K562 (cell line): ENCODE results near the gene SRSF11. TPM values are rescaled to one million over a fixed set of nuclear protein-coding genes. Genes with fewer than 3 reads are reported as not detected.

Experiments used
- CXXC5 ChIP-seq: fragments of 250-450 bp; sonication (Bioruptor Pico); IDR thresholded peaks from 2 replicates; pipeline ENCODE4 v1.8.0; 2022; ENCODE audit warnings: inconsistent platforms, mild to moderate bottlenecking, moderate library complexity
- ILF3 ChIP-seq: fragments of 450-650 bp; IDR thresholded peaks from 2 replicates; pipeline ENCODE4 v1.6.1; 2018; ENCODE audit warnings: antibody characterized with exemption, mild to moderate bottlenecking, moderate library complexity, borderline replicate concordance
- MBD2 ChIP-seq: sonication (generic); IDR thresholded peaks from 2 replicates; pipeline ENCODE4 v1.6.1; 2016; ENCODE audit warnings: low read depth, borderline replicate concordance
- NFATC3 ChIP-seq: fragments of 450-650 bp; IDR thresholded peaks from 2 replicates; pipeline ENCODE4 v1.6.1; 2017; ENCODE audit warnings: mild to moderate bottlenecking
- NFRKB ChIP-seq: fragments of 450-650 bp; IDR thresholded peaks from 2 replicates; pipeline ENCODE4 v1.6.1; 2016; ENCODE audit warnings: low read depth
- NR2F6 ChIP-seq: fragments of 450-650 bp; formaldehyde crosslinking; IDR thresholded peaks from 2 replicates; pipeline ENCODE4 v1.4.0; 2020; ENCODE audit warnings: mild to moderate bottlenecking
- PHF21A ChIP-seq: fragments of 450-650 bp; IDR thresholded peaks from 2 replicates; pipeline ENCODE4 v1.6.1; 2017; ENCODE audit warnings: low read depth, borderline replicate concordance
- POLR2B ChIP-seq: fragments of 450-650 bp; IDR thresholded peaks from 2 replicates; pipeline ENCODE4 v1.6.1; 2018; ENCODE audit warnings: low read depth; ENCODE audit not compliant: partially characterized antibody
- POLR3A ChIP-seq: IDR thresholded peaks from 2 replicates; pipeline ENCODE4 v1.6.1; 2011; ENCODE audit warnings: borderline replicate concordance, mild to moderate bottlenecking, moderate library complexity; ENCODE audit not compliant: insufficient read length, insufficient read depth; ENCODE audit errors: extremely low read depth
- RB1 ChIP-seq: fragments of 450-650 bp; IDR thresholded peaks from 2 replicates; pipeline ENCODE4 v1.6.1; 2017; ENCODE audit warnings: low read depth, mild to moderate bottlenecking
- RBM34 ChIP-seq: fragments of 200-400 bp; formaldehyde crosslinking; IDR thresholded peaks from 2 replicates; pipeline ENCODE4 v1.6.1; 2018; ENCODE audit warnings: low read length, borderline replicate concordance; ENCODE audit not compliant: insufficient read depth
- SAFB2 ChIP-seq: fragments of 200-400 bp; formaldehyde crosslinking; IDR thresholded peaks from 2 replicates; pipeline ENCODE4 v1.6.1; 2018; ENCODE audit warnings: borderline replicate concordance, low read length, low read depth, moderate library complexity; ENCODE audit not compliant: severe bottlenecking
- SMC3 ChIP-seq: conservative IDR thresholded peaks from 2 replicates; pipeline ENCODE4 v1.6.1; 2011; ENCODE audit warnings: low read depth, low read length, improper control_type of control experiment; ENCODE audit not compliant: insufficient read depth
- SP1 ChIP-seq: sonication (generic); formaldehyde crosslinking; IDR thresholded peaks from 2 replicates; pipeline ENCODE4 v1.8.1; 2022; ENCODE audit warnings: mild to moderate bottlenecking, missing genetic modification reagents
- TBP ChIP-seq: optimal IDR thresholded peaks from 2 replicates; pipeline ENCODE3; 2011; ENCODE audit warnings: low read depth, low read length, improper control_type of control experiment
- TOE1 ChIP-seq, 2 experiments: fragments of 450-650 bp in 1 of 2; sonication (generic) in 1 of 2; formaldehyde crosslinking in 1 of 2; IDR thresholded peaks; 2 replicates each; pipeline versions ENCODE4 v1.7.1 to v1.8.0; 2016 to 2022; ENCODE audit warnings: borderline replicate concordance in 2 of 2, mild to moderate bottlenecking in 2 of 2, antibody characterized with exemption in 1 of 2, inconsistent platforms in 1 of 2, low read depth in 1 of 2, missing genetic modification reagents in 1 of 2, moderate library complexity in 1 of 2
- ZNF239 ChIP-seq: fragments of 250-450 bp; sonication (Bioruptor Pico); IDR thresholded peaks from 2 replicates; pipeline ENCODE4 v1.4.0; 2020; ENCODE audit warnings: mild to moderate bottlenecking
- ZNF584 ChIP-seq: fragments of 200-800 bp; sonication (Bioruptor generic); IDR thresholded peaks from 2 replicates; pipeline ENCODE4 v1.6.1; 2016; ENCODE audit warnings: low read depth, mild to moderate bottlenecking, missing genetic modification characterization, missing compliant biosample characterization
- ZNF766 ChIP-seq: fragments of 200-800 bp; sonication (Bioruptor generic); conservative IDR thresholded peaks from 2 replicates; pipeline ENCODE4 v1.6.1; 2016; ENCODE audit warnings: missing genetic modification characterization, missing compliant biosample characterization
- polyA plus RNA-seq, 8 experiments: library from polyadenylated mRNA; depleted of rRNA in 4 of 8; stranded (reverse) in 5 of 8; unstranded in 3 of 8; fragments of >200 nt; fragmentation: Nextera tagmentation in 2 of 8; fragmentation: Illumina TruSeq in 1 of 8; extraction: Ambion mirVana in 2 of 8; extraction: Trizol in 1 of 8; gene quantifications; 2 replicates each; pipeline versions ENCODE4 v1.2.1 to v1.2.3, GENCODE V29; 2011 to 2014; ENCODE audit warnings: inconsistent platforms in 1 of 8, missing spikeins in 1 of 8
- total RNA-seq, 7 experiments: library from RNA; depleted of rRNA in 6 of 7; stranded (reverse); fragments of >200 nt in 6 of 7; fragmentation: Illumina TruSeq in 2 of 7; extraction: Trizol in 2 of 7; gene quantifications; 2 replicates each; pipeline versions ENCODE4 v1.2.1 to v1.2.3, GENCODE V29; 2011 to 2021; ENCODE audit warnings: low replicate concordance in 1 of 7
- TF ChIP-seq, protein P1 (sequence below): fragments of 450-650 bp; formaldehyde crosslinking; IDR thresholded peaks from 2 replicates; pipeline ENCODE4 v1.4.0; 2020; ENCODE audit warnings: mild to moderate bottlenecking, moderate library complexity
- TF ChIP-seq, protein P2 (sequence below): sonication (generic); formaldehyde crosslinking; IDR thresholded peaks from 2 replicates; pipeline ENCODE4 v1.8.0; 2022; ENCODE audit warnings: missing genetic modification reagents, mild to moderate bottlenecking, moderate library complexity, borderline replicate concordance
- TF ChIP-seq, protein P3 (sequence below), 2 experiments: fragments of 250-450 bp in 1 of 2; fragments of 450-650 bp in 1 of 2; sonication (Bioruptor Pico) in 1 of 2; IDR thresholded peaks; 2 replicates each; pipeline versions ENCODE4 v1.6.1 to v1.8.0; 2016 to 2021; ENCODE audit warnings: mild to moderate bottlenecking in 2 of 2, moderate library complexity in 2 of 2, missing compliant biosample characterization in 1 of 2, missing genetic modification characterization in 1 of 2
- TF ChIP-seq, protein P4 (sequence below): sonication (generic); formaldehyde crosslinking; IDR thresholded peaks from 2 replicates; pipeline ENCODE4 v1.8.0; 2022; ENCODE audit warnings: mild to moderate bottlenecking, missing genetic modification reagents

The SRSF11 gene
- total and polyA plus RNA-seq, 9 of the 15 experiments (the other 6 are each of a cell fraction or from before 2014, with no cell fraction given), result 76.9 to 418 (median 190) TPM

DNA sequence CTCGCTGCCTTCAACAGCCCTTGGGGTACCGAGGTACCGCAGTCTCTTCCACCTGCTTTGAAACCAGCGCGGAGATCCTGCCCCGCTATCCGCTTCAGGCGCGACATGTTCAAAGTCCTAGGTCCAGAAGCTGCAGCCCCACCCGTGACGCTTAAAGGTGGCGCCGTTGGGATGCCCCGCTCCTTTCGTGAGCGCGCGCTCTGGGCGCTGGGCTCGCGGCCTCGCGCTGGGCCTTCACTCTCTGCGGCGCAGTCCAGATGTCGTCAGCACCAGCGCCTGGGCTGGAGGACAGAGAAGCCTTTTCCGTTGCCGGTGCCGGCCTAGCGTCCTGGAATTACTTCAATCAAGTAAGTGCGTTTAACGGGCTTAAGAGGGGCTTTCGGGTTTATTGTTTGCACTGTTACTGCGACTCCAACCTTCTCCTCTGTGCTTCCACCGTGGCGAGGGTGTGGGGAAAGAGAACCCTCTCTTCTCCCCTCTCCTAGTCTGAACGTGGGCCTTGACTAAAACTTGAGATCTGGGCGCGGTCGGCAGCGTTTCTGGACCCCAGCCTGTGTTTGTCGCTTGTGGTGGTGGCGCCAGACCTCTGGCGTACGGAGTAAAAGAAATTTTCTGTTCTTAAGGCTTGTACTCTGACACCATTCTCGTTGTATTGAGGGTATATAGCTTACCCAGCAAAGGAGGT is 15.6 kb upstream of the SRSF11 start, which contains the start of gene LRRC40 (continued):
- TF ChIP-seq, protein P1, sequence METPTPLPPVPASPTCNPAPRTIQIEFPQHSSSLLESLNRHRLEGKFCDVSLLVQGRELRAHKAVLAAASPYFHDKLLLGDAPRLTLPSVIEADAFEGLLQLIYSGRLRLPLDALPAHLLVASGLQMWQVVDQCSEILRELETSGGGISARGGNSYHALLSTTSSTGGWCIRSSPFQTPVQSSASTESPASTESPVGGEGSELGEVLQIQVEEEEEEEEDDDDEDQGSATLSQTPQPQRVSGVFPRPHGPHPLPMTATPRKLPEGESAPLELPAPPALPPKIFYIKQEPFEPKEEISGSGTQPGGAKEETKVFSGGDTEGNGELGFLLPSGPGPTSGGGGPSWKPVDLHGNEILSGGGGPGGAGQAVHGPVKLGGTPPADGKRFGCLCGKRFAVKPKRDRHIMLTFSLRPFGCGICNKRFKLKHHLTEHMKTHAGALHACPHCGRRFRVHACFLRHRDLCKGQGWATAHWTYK (CRISPR knock-in tag), result 0 out of 2 replicates have a peak, but pooled peaks have one; percentile 30
- TF ChIP-seq ZNF239 (CRISPR knock-in tag) (no peak), PHF21A (no peak; the same call in 1 of the 2 replicates), SAFB2 (no peak), POLR2B (peak; percentile 81), SP1 (CRISPR knock-in tag) (peak; percentile 94), ZNF584 (no peak), ZNF766 (CRISPR knock-in tag) (peak; percentile 76; the same call in 1 of the 2 replicates), NR2F6 (CRISPR knock-in tag) (no peak), NFATC3 (no peak), ILF3 (no peak), POLR3A (no peak), SMC3 (no peak), RB1 (peak; percentile 94), CXXC5 (CRISPR knock-in tag) (peak; percentile 95), RBM34 (no peak), NFRKB (peak; percentile 81), TOE1 (IDR thresholded peaks at IDR 0.05; ENCODE audit: borderline replicate concordance) (peak; percentile 73; the same call in 1 of the 2 replicates), TOE1 (CRISPR knock-in tag; IDR thresholded peaks at IDR 0.05; ENCODE audit: borderline replicate concordance, low read depth) (peak; percentile 85; the same call in 1 of the 2 replicates), TBP (peak; percentile 74), MBD2 (peak; percentile 85; the same call in 1 of the 2 replicates)
- TF ChIP-seq, protein P2, sequence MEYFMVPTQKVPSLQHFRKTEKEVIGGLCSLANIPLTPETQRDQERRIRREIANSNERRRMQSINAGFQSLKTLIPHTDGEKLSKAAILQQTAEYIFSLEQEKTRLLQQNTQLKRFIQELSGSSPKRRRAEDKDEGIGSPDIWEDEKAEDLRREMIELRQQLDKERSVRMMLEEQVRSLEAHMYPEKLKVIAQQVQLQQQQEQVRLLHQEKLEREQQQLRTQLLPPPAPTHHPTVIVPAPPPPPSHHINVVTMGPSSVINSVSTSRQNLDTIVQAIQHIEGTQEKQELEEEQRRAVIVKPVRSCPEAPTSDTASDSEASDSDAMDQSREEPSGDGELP (CRISPR knock-in tag), result peak; percentile 94
- TF ChIP-seq, protein P3, sequence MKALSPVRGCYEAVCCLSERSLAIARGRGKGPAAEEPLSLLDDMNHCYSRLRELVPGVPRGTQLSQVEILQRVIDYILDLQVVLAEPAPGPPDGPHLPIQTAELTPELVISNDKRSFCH (CRISPR knock-in tag; IDR thresholded peaks at IDR 0.05), result no peak
- TF ChIP-seq, protein P3 (tag; IDR thresholded peaks at IDR 0.05), result peak; percentile 83; the same call in 1 of the 2 replicates
- TF ChIP-seq, protein P4, sequence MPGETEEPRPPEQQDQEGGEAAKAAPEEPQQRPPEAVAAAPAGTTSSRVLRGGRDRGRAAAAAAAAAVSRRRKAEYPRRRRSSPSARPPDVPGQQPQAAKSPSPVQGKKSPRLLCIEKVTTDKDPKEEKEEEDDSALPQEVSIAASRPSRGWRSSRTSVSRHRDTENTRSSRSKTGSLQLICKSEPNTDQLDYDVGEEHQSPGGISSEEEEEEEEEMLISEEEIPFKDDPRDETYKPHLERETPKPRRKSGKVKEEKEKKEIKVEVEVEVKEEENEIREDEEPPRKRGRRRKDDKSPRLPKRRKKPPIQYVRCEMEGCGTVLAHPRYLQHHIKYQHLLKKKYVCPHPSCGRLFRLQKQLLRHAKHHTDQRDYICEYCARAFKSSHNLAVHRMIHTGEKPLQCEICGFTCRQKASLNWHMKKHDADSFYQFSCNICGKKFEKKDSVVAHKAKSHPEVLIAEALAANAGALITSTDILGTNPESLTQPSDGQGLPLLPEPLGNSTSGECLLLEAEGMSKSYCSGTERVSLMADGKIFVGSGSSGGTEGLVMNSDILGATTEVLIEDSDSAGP, result 0 out of 2 replicates have a peak, but pooled peaks have one; percentile 61
